DND-41 (cell line): Measurements from ENCODE around the gene TMBIM6.

Experiments used
- ATAC-seq: fragments of 200-7000 bp; cut with Tn5 transposase; 3 replicates; pipeline ENCODE4 v1.9.1; 2021; ENCODE audit warnings: low read depth; ENCODE audit not compliant: insufficient read depth
- DNase-seq: peaks from one replicate; pipeline ENCODE4 v3.0.0-alpha.2; 2020
- H2AFZ ChIP-seq: 2 replicates; pipeline ENCODE4 v1.6.0; 2012; ENCODE audit warnings: low read depth, low read length
- H3K27ac ChIP-seq: 2 replicates; pipeline ENCODE4 v1.5.1; 2012; ENCODE audit warnings: low read length, inconsistent platforms
- H3K27me3 ChIP-seq: fragments of 200-600 bp; sonication (generic); 2 replicates; pipeline ENCODE4 v1.6.0; 2012; ENCODE audit warnings: low read length, mild to moderate bottlenecking, inconsistent platforms; ENCODE audit not compliant: insufficient read depth, poor library complexity
- H3K36me3 ChIP-seq: 2 replicates; pipeline ENCODE4 v1.5.1; 2012; ENCODE audit warnings: low read length, inconsistent platforms; ENCODE audit not compliant: insufficient read depth
- H3K4me1 ChIP-seq: 2 replicates; pipeline ENCODE4 v1.5.1; 2012; ENCODE audit warnings: mild to moderate bottlenecking, low read length; ENCODE audit not compliant: insufficient read depth
- H3K4me2 ChIP-seq: 2 replicates; pipeline ENCODE4 v1.6.0; 2012; ENCODE audit warnings: mild to moderate bottlenecking, moderate library complexity, low read length, inconsistent platforms; ENCODE audit not compliant: insufficient read depth
- H3K4me3 ChIP-seq, 2 experiments: fragments of 200-600 bp in 1 of 2; shearing (Covaris generic) in 1 of 2; 2 replicates each; pipeline ENCODE4 v1.5.1; 2012 to 2016; ENCODE audit warnings: inconsistent platforms in 2 of 2, low read length in 2 of 2, mild to moderate bottlenecking in 2 of 2, low read depth in 1 of 2, moderate library complexity in 1 of 2
- H3K79me2 ChIP-seq: 2 replicates; pipeline ENCODE4 v1.6.0; 2012; ENCODE audit warnings: low read length, inconsistent platforms; ENCODE audit not compliant: insufficient read depth
- H3K9ac ChIP-seq: 2 replicates; pipeline ENCODE4 v1.6.0; 2012; ENCODE audit warnings: low read depth, mild to moderate bottlenecking, inconsistent platforms, low read length, moderate library complexity
- H3K9me3 ChIP-seq: 2 replicates; pipeline ENCODE4 v1.5.1; 2012; ENCODE audit warnings: low read length, moderate library complexity, mild to moderate bottlenecking, inconsistent platforms; ENCODE audit not compliant: insufficient read depth, severe bottlenecking
- H4K20me1 ChIP-seq: 2 replicates; pipeline ENCODE4 v1.6.0; 2012; ENCODE audit warnings: low read length; ENCODE audit not compliant: insufficient read depth
- CTCF ChIP-seq: IDR thresholded peaks from 2 replicates; pipeline ENCODE4 v1.5.1; 2012; ENCODE audit warnings: borderline replicate concordance, low read length, moderate library complexity, mild to moderate bottlenecking; ENCODE audit not compliant: poor library complexity, severe bottlenecking; ENCODE audit errors: extremely low read depth
- EZH2 ChIP-seq: IDR thresholded peaks from 3 replicates; pipeline ENCODE4 v1.6.1; 2012; ENCODE audit warnings: borderline replicate concordance, low read depth, mild to moderate bottlenecking, moderate library complexity, low read length, inconsistent platforms; ENCODE audit not compliant: severe bottlenecking

Gene TMBIM6

GRCh38 chr12:49794811-49795653 is 53.7 kb downstream of the TMBIM6 start:
- Histone ChIP-seq H3K27ac (no peak overlapping the region), H4K20me1 (0 out of 2 replicates have a peak, but pooled peaks cover 4% of the 10 kb centered on the region), H3K36me3 (peaks cover 43% of the 10 kb centered on the region), H2AFZ (no peak overlapping the region), H3K9me3 (no peaks in the 10 kb centered on the region), H3K9ac (no peak overlapping the region), H3K79me2 (no peaks in the 10 kb centered on the region), H3K4me1 (no peaks in the 10 kb centered on the region), H3K4me2 (no peak overlapping the region), H3K27me3 (no peaks in the 10 kb centered on the region), H3K4me3 (no peak overlapping the region)
- DNase-seq: no peak
- 0 out of 3 replicates have a peak, but pooled peaks have one; percentile 20 for ATAC-seq
- no peak for TF ChIP-seq EZH2
- no peak for TF ChIP-seq CTCF

- H3K4me2 ChIP-seq: no peak overlapping the region
- no peak for DNase-seq
- TF ChIP-seq CTCF (no peak), EZH2 (no peak)
- H3K27ac ChIP-seq: no peak overlapping the region
- no peaks in the 10 kb centered on the region for H3K79me2 ChIP-seq
- no peaks in the 10 kb centered on the region for H3K9me3 ChIP-seq
- H3K36me3 ChIP-seq: peaks cover 48% of the 10 kb centered on the region
- ATAC-seq: no peak
- no peaks in the 10 kb centered on the region for H3K27me3 ChIP-seq
- H3K9ac ChIP-seq: no peak overlapping the region
- no peak overlapping the region for H3K4me3 ChIP-seq
- H3K4me1 ChIP-seq: no peaks in the 10 kb centered on the region
- H4K20me1 ChIP-seq: 0 out of 2 replicates have a peak, but pooled peaks cover 4% of the 10 kb centered on the region
- no peak overlapping the region for H2AFZ ChIP-seq
Measured at GRCh38 chr12:49795654-49796105, 54.3 kb downstream of the TMBIM6 start.

DNA sequence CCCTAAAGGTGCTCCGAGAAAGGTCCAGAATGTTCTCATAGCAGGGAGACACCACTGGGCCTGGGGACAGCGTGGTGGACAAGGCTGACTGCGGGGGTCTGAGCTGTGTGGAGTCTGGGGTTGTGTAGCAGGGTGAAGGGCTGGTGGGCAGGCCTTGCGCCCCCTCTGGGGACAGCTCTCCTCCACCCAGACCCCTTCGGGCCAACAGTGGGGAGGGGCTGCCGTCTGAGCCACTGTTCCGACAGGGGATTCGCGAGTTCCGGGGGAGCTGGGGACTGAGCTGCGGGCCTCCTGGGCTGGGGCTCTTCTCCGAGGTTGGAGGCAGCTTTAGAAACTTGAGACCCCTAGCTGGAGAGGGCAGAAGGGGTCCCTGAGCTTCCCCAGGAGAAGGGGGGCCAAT is 54.8 kb downstream of the TMBIM6 start:
- H3K9ac ChIP-seq: no peak overlapping the region
- H3K4me3 ChIP-seq: no peak overlapping the region
- H3K4me1 ChIP-seq: no peaks in the 10 kb centered on the region
- H3K27ac ChIP-seq: no peak overlapping the region
- no peaks in the 10 kb centered on the region for H3K9me3 ChIP-seq
- H3K79me2 ChIP-seq: no peaks in the 10 kb centered on the region
- no peak overlapping the region for H3K4me2 ChIP-seq
- 0 out of 2 replicates have a peak, but pooled peaks cover 4% of the 10 kb centered on the region for H4K20me1 ChIP-seq
- H3K27me3 ChIP-seq: no peaks in the 10 kb centered on the region
- H2AFZ ChIP-seq: no peak overlapping the region
- TF ChIP-seq EZH2 (no peak), CTCF (no peak)
- ATAC-seq: no peak
- DNase-seq: no peak
- H3K36me3 ChIP-seq: peaks cover 52% of the 10 kb centered on the region
